ENCODE data around the gene CHST13.

Gene CHST13

GRCh38 chr3:126481808-126482502, 42.0 kb upstream of the CHST13 start:
- Mint-ChIP-seq H3K9me3 (no peaks in the 10 kb centered on the region), H3K27ac (no peak overlapping the region), H3K4me3 (no peak overlapping the region), H3K27me3 (ENCODE audit: low read depth) (no peaks in the 10 kb centered on the region), H3K4me1 (peaks cover 31% of the 10 kb centered on the region), H3K36me3 (ENCODE audit: low read depth) (no peaks in the 10 kb centered on the region)
- no peak for TF ChIP-seq CTCF (IDR thresholded peaks at IDR 0.05; ENCODE audit: unreplicated experiment in 3 of 3)

DNA sequence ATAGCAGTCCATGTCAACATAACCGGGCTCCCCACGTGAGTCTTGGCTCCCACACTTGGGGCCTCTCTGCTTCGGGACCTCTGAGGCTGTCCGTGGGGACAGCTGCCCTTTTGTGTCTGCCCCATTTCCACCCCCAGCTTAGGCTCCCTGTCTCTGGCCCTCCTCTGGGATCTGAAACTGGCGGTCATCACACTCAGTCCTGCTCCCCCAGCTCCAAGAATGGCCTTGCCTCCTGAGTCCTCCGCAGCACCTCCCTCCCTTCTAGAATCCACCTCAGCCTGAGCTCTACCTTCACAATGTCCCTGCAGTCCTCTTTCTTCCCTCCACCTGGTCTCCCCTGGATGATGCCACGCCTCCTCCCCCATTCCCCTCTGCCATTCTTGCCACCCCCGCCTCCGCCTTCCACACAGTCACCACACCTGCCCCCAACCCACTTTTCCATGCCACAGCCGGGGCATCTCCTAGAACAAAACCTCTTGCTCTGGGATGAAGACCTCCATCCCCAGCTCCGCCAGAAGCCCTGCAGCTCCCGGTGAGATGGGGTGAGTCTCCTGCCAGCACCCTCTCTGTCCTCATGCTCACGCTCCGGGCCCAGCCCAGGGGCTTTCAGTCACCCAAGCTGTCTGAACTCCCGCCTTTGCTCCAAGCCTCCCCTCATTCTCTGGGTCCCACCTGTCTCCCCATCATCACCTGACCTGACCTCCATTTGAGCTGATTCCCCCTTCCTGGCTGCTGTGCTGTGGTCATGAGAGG, 41.3 kb upstream of the CHST13 start:
- H3K36me3 Mint-ChIP-seq (ENCODE audit: low read depth), result no peaks in the 10 kb centered on the region
- no peaks in the 10 kb centered on the region for H3K27me3 Mint-ChIP-seq (ENCODE audit: low read depth)
- no peaks in the 10 kb centered on the region for H3K9me3 Mint-ChIP-seq
- no peak for TF ChIP-seq CTCF (IDR thresholded peaks at IDR 0.05; ENCODE audit: unreplicated experiment in 3 of 3)
- peaks cover 35% of the 10 kb centered on the region for H3K4me1 Mint-ChIP-seq
- peak overlapping the region in 2 of 3 experiments; percentile 16 to 65 for H3K27ac Mint-ChIP-seq
- H3K4me3 Mint-ChIP-seq, result no peak overlapping the region

DNA sequence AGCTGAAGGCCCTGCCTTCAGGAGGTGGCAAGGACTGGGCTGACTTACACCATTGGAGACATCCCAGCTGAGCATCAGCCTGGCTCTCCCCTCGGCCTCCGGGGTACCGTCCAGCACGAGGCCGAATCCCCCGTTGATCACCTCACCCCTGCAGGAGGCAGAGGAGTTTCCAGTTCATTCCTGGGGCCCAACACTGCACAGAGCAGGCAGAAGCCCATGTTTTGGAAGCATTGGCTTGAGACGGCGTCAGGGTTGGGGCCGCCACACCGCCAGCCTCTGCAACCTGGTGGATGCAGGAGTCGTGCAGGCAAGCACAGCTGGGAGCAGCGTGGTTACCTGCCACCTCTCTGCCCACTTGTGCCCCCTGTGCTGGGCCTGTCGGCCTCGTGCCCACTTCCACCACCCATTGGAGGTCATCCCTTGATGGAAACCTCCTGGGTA, 40.6 kb upstream of the CHST13 start:
- H3K4me1 Mint-ChIP-seq, result peaks cover 35% of the 10 kb centered on the region
- H3K27me3 Mint-ChIP-seq (ENCODE audit: low read depth), result no peaks in the 10 kb centered on the region
- no peaks in the 10 kb centered on the region for H3K36me3 Mint-ChIP-seq (ENCODE audit: low read depth)
- H3K4me3 Mint-ChIP-seq, result no peak overlapping the region
- no peak overlapping the region for H3K27ac Mint-ChIP-seq
- no peak for TF ChIP-seq CTCF (IDR thresholded peaks at IDR 0.05; ENCODE audit: unreplicated experiment in 3 of 3)
- no peaks in the 10 kb centered on the region for H3K9me3 Mint-ChIP-seq

DNA sequence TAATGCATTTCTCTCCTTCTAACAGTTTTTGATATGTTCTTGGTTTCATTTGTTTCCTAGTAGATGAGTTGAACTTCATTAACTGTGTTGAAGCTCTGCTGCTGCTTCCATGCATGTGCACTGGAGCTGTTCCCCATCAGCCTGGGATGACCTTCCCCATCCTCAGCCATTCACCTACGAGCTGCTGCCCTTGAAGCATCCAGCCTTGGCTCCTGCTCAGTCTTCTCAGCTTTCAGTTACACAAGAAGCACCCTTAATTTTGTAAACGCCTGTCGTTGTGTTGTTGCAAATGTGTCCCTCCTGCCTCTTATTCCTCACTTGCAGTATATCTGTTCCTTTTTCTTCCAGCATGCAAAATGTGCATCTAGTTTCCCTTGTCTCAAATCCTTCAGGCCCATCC, 39.8 kb upstream of the CHST13 start:
- peak overlapping the region in 1 of 3 experiments; percentile 2 for H3K4me3 Mint-ChIP-seq
- TF ChIP-seq CTCF (IDR thresholded peaks at IDR 0.05; ENCODE audit: unreplicated experiment in 3 of 3), result no peak
- peak overlapping the region in 1 of 3 experiments; percentile 3 for H3K27ac Mint-ChIP-seq
- H3K36me3 Mint-ChIP-seq (ENCODE audit: low read depth), result no peaks in the 10 kb centered on the region
- no peaks in the 10 kb centered on the region for H3K9me3 Mint-ChIP-seq
- peaks cover 7% of the 10 kb centered on the region for H3K27me3 Mint-ChIP-seq (ENCODE audit: low read depth)
- H3K4me1 Mint-ChIP-seq, result peaks cover 35% of the 10 kb centered on the region

DNA sequence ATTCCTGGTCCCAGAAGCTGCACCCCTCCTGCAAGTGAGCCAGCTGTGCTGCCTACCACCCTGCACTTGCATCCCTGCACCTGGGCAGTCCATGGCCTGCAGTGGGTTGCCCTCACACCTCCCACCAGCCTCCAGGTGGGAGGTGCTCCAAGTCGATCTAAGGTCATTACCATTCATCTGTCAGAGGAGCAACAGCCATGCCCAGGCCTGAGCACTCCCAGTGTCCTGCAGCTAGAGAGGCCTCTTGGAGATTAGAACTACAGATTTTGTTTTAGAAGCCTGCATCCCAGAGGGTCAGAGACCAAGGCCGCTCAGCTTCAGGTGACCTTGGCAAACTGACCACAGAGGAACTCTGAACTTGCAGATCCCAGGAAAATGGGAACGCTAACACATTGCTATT, 39.3 kb upstream of the CHST13 start:
- TF ChIP-seq CTCF (IDR thresholded peaks at IDR 0.05; ENCODE audit: unreplicated experiment in 3 of 3), result no peak
- Mint-ChIP-seq H3K36me3 (ENCODE audit: low read depth) (no peaks in the 10 kb centered on the region), H3K4me3 (no peak overlapping the region), H3K9me3 (no peaks in the 10 kb centered on the region), H3K4me1 (peaks cover 35% of the 10 kb centered on the region), H3K27ac (no peak overlapping the region), H3K27me3 (ENCODE audit: low read depth) (peaks cover 7% of the 10 kb centered on the region)
